NCI-H2029 treated with DMSO at 0.1 percent for 48 hours (cell line): ENCODE results near the gene EYS.
"Not testable (repeated sequence)": the region's sequence is repeated elsewhere in the genome, so short reads cannot be mapped to it uniquely, and the experiment has no call there.

ENCODE experiments used
- DNase-seq: peaks from one replicate; lab custom pipeline; 2025; lab: John Stamatoyannopoulos, UW

Gene EYS

GRCh38 chr6:64301307-64302236, 1405.5 kb downstream of the EYS start:
- no peak for DNase-seq

GRCh38 chr6:64299176-64299575, 1407.8 kb downstream of the EYS start:
- no peak for DNase-seq

- DNase-seq: no peak
Observed at GRCh38 chr6:64294034-64294433, 1413.0 kb downstream of the EYS start.

GRCh38 chr6:64293298-64293697, 1413.7 kb downstream of the EYS start:
- DNase-seq: no peak

- no peak for DNase-seq
Observed at GRCh38 chr6:64290867-64291266, 1416.2 kb downstream of the EYS start.

- DNase-seq: no peak
Observed at GRCh38 chr6:64289931-64290330, 1417.1 kb downstream of the EYS start.

- DNase-seq: no peak
Observed at GRCh38 chr6:64288351-64288750, 1418.7 kb downstream of the EYS start.

- no peak for DNase-seq
Observed at GRCh38 chr6:64281167-64281566, 1425.9 kb downstream of the EYS start.

GRCh38 chr6:64280569-64280968, 1426.5 kb downstream of the EYS start:
- DNase-seq: no peak

GRCh38 chr6:64270083-64270482, 1436.9 kb downstream of the EYS start:
- DNase-seq: no peak

GRCh38 chr6:64266351-64266821, 1440.6 kb downstream of the EYS start:
- DNase-seq: no peak

- no peak for DNase-seq
Observed at GRCh38 chr6:64263778-64264177, 1443.2 kb downstream of the EYS start.

- no peak for DNase-seq
Observed at GRCh38 chr6:64259372-64259771, 1447.7 kb downstream of the EYS start.

- no peak for DNase-seq
Observed at GRCh38 chr6:64258752-64259151, 1448.3 kb downstream of the EYS start.

GRCh38 chr6:64258302-64258701, 1448.7 kb downstream of the EYS start:
- DNase-seq: no peak

GRCh38 chr6:64257586-64257985, 1449.4 kb downstream of the EYS start:
- DNase-seq: no peak

- no peak for DNase-seq
Observed at GRCh38 chr6:64256483-64256882, 1450.5 kb downstream of the EYS start.

GRCh38 chr6:64255000-64255399, 1452.0 kb downstream of the EYS start:
- no peak for DNase-seq

- no peak for DNase-seq
Observed at GRCh38 chr6:64254558-64254957, 1452.5 kb downstream of the EYS start.

- DNase-seq: no peak
Observed at GRCh38 chr6:64252256-64252655, 1454.8 kb downstream of the EYS start.

GRCh38 chr6:64250126-64250525, 1456.9 kb downstream of the EYS start:
- no peak for DNase-seq

GRCh38 chr6:64249115-64249514, 1457.9 kb downstream of the EYS start:
- DNase-seq: no peak

- no peak for DNase-seq
Observed at GRCh38 chr6:64243618-64244017, 1463.4 kb downstream of the EYS start.

- DNase-seq: not testable (repeated sequence)
Observed at GRCh38 chr6:64238908-64239307, 1468.1 kb downstream of the EYS start.
